Hindlimb muscle (tissue), 1 donor: ENCODE data around the gene CAMSAP1. TPM values are rescaled to one million over a fixed set of nuclear protein-coding genes. Genes with fewer than 3 reads are reported as not detected.

Experiments used
- polyA plus RNA-seq: library from polyadenylated mRNA; unstranded; fragments of 120-200 nt; gene quantifications from one replicate; pipeline ENCODE4 v1.2.1, GENCODE V29; 2013; ENCODE audit not compliant: insufficient read length

CAMSAP1 gene
- polyA plus RNA-seq, 1 donor = 29.0 TPM

Other genes starting within 250 kb of the CAMSAP1 start
- gene LCN9, start 244.2 kb downstream of the CAMSAP1 start, polyA plus RNA-seq = not detected
- gene SOHLH1, start 208.1 kb downstream of the CAMSAP1 start, polyA plus RNA-seq = 0.13 TPM
- gene KCNT1, start 205.4 kb downstream of the CAMSAP1 start, polyA plus RNA-seq = 16.8 TPM
- gene UBAC1, start 53.8 kb upstream of the CAMSAP1 start, polyA plus RNA-seq = 48.1 TPM
- gene NACC2, start 187.7 kb upstream of the CAMSAP1 start, polyA plus RNA-seq = 16.0 TPM
- 27.2 TPM for gene TMEM250, start 211.3 kb upstream of the CAMSAP1 start, polyA plus RNA-seq